Occipital lobe (tissue), 3 donors: Measurements from ENCODE around the gene PRR14L. TPM values are rescaled to one million over a fixed set of nuclear protein-coding genes. Genes with fewer than 3 reads are reported as not detected.

ENCODE experiments used
- DNase-seq: peaks from one replicate; lab custom pipeline; 2025; lab: John Stamatoyannopoulos, UW
- small RNA-seq: library from RNA; depleted of rRNA; stranded (forward); fragments of <200 nt; gene quantifications from one replicate; pipeline ENCODE3, GENCODE V24; 2014
- total RNA-seq: library from RNA; depleted of rRNA; stranded (reverse); fragments of >200 nt; gene quantifications from one replicate; pipeline ENCODE4 v1.2.3, GENCODE V29; 2014

The PRR14L gene
- total RNA-seq, 1 donor from 2014 or later: 29.8 TPM

- no peak for DNase-seq
These were observed 103.5 kb downstream of the PRR14L start for GRCh38 chr22:31646186-31647019.

GRCh38 chr22:31639436-31640039, 110.4 kb downstream of the PRR14L start:
- DNase-seq: no peak

- no peak for DNase-seq
These were observed 111.9 kb downstream of the PRR14L start for GRCh38 chr22:31637891-31638618.

- no peak for DNase-seq
These were observed 112.5 kb downstream of the PRR14L start for GRCh38 chr22:31637447-31637890.

- DNase-seq: no peak
These were observed 114.2 kb downstream of the PRR14L start for GRCh38 chr22:31635638-31636306.

GRCh38 chr22:31631436-31631835, 118.5 kb downstream of the PRR14L start:
- DNase-seq: no peak

Small RNA genes lying within 50 kb of the gene (small RNA-seq; reads per million reads assigned to genes)
- not detected for gene RN7SL20P

Other genes starting within 250 kb of the PRR14L start
- gene PISD, start 87.9 kb downstream of the PRR14L start, total RNA-seq: 37.4 TPM
- 24.6 TPM for gene DEPDC5, start 3.9 kb upstream of the PRR14L start, total RNA-seq
- gene YWHAH, start 194.4 kb upstream of the PRR14L start, total RNA-seq: 218 TPM